ENCODE measurements around the gene PTPRN2. TPM values are rescaled to one million over a fixed set of nuclear protein-coding genes. Genes with fewer than 3 reads are reported as not detected.
"Not testable (repeated sequence)": the region's sequence is repeated elsewhere in the genome, so short reads cannot be mapped to it uniquely, and the experiment has no call there.

PTPRN2 gene
- total RNA-seq, 1 donor from 2014 or later = 32.2 TPM

DNA sequence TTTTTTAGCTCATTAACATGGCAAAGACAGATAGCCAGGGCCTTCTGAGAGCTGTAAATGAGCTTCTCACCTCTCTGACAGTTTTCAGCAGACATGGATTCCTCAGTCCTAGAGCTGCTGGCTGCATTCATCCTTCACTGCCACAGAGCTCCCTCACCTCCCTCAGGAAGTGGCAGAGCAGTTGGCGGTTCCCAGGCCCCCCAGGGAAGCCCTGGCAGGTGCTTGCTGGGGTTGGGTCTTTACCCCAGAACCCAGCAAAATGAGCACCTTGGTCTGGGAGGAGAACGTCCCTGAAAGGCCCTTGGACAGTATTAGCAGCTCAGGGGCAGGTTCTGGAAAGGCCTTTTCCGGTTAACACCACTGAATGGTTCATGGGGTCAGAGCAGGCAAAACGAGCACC lies 288.0 kb downstream of the PTPRN2 start:
- TF ChIP-seq, protein P1, sequence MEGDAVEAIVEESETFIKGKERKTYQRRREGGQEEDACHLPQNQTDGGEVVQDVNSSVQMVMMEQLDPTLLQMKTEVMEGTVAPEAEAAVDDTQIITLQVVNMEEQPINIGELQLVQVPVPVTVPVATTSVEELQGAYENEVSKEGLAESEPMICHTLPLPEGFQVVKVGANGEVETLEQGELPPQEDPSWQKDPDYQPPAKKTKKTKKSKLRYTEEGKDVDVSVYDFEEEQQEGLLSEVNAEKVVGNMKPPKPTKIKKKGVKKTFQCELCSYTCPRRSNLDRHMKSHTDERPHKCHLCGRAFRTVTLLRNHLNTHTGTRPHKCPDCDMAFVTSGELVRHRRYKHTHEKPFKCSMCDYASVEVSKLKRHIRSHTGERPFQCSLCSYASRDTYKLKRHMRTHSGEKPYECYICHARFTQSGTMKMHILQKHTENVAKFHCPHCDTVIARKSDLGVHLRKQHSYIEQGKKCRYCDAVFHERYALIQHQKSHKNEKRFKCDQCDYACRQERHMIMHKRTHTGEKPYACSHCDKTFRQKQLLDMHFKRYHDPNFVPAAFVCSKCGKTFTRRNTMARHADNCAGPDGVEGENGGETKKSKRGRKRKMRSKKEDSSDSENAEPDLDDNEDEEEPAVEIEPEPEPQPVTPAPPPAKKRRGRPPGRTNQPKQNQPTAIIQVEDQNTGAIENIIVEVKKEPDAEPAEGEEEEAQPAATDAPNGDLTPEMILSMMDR (conservative IDR thresholded peaks at IDR 0.05) = no peak
- DNase-seq (ENCODE audit: low read depth, low spot score) = no peak
- peaks cover 4% of the 10 kb centered on the region for H3K9me3 Mint-ChIP-seq

GRCh38 chr7:158296798-158297104 lies 290.9 kb downstream of the PTPRN2 start:
- no peaks in the 10 kb centered on the region for H3K27me3 Mint-ChIP-seq (ENCODE audit: low read depth)

More for the DNA sequence above, 288.0 kb downstream of the PTPRN2 start:
- H3K27ac Mint-ChIP-seq (ENCODE audit: unreplicated experiment) = no peak overlapping the region
- peaks cover 11% of the 10 kb centered on the region for H3K4me1 Mint-ChIP-seq
- H3K36me3 Mint-ChIP-seq (ENCODE audit: low read depth) = peaks cover 7% of the 10 kb centered on the region
- no peak overlapping the region for H3K4me3 Mint-ChIP-seq
- no peaks in the 10 kb centered on the region for H3K27me3 Mint-ChIP-seq (ENCODE audit: low read depth)

GRCh38 chr7:158295966-158296797 lies 291.4 kb downstream of the PTPRN2 start:
- Mint-ChIP-seq H3K27me3 (ENCODE audit: low read depth) (no peaks in the 10 kb centered on the region), H3K4me3 (no peak overlapping the region), H3K4me1 (peaks cover 13% of the 10 kb centered on the region), H3K27ac (ENCODE audit: unreplicated experiment) (no peak overlapping the region), H3K36me3 (ENCODE audit: low read depth) (peaks cover 16% of the 10 kb centered on the region), H3K9me3 (peaks cover 4% of the 10 kb centered on the region)
- DNase-seq (ENCODE audit: low read depth, low spot score) = no peak
- TF ChIP-seq, protein P1 (conservative IDR thresholded peaks at IDR 0.05) = no peak

More at GRCh38 chr7:158296798-158297104, 290.9 kb downstream of the PTPRN2 start:
- Mint-ChIP-seq H3K4me3 (no peak overlapping the region), H3K9me3 (peaks cover 4% of the 10 kb centered on the region), H3K36me3 (ENCODE audit: low read depth) (peaks cover 16% of the 10 kb centered on the region), H3K4me1 (peaks cover 12% of the 10 kb centered on the region), H3K27ac (ENCODE audit: unreplicated experiment) (no peak overlapping the region)
- no peak for DNase-seq (ENCODE audit: low read depth, low spot score)
- TF ChIP-seq, protein P1 (conservative IDR thresholded peaks at IDR 0.05) = no peak

DNA sequence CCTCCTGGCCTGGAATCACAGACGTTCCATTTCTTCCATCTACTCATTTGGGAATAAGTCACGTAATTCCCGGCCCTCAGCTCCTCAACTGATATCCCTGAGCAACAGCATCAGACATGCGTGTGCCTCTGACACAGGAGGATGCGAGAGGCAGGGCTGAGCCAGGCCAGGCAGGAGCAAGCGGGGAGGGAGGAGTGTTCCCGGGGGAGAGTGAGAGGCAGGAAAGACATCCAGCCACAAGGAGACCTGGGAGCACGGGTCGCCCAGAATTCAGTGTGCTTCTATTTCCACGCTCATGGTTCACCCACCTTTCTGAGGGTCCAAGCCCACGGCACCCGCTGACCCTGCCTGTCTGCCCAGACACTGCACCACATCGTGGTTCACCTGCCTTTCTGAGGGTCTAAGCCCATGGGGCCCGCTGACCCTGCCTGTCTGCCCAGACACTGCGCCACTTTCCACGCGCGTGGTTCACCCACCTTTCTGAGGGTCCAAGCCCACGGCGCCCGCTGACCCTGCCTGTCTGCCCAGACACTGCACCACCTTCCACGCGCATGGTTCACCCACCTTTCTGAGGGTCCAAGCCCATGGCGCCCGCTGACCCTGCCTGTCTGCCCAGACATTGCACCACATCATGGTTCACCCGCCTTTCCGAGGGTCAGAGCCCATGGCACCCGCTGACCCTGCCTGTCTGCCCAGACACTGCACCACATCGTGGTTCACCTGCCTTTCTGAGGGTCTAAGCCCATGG lies 293.0 kb downstream of the PTPRN2 start:
- not testable (repeated sequence) for DNase-seq (ENCODE audit: low read depth, low spot score); H3K9me3 Mint-ChIP-seq; H3K27me3 Mint-ChIP-seq (ENCODE audit: low read depth)

DNA sequence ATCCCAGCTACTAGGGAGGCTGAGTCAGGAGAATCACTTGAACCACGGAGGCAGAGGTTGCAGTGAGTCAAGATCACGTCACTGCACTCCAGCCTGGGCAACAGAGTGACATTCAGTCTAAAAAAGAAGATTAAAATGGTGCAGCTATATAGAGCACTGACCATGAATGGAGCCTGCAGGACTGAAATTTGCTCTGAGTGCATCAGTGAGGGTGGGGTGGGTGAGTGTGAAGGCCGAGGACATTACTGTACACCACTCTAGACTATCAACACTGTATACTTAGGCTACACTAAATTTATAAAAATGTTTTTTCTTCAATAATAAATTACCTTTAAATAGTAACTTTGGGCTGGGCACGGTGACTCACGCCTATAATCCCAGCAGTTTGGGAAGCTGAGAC lies 294.7 kb downstream of the PTPRN2 start:
- H3K4me1 Mint-ChIP-seq = peaks cover 8% of the 10 kb centered on the region
- DNase-seq (ENCODE audit: low read depth, low spot score) = no peak
- H3K9me3 Mint-ChIP-seq = peaks cover 22% of the 10 kb centered on the region
- TF ChIP-seq, protein P1 (conservative IDR thresholded peaks at IDR 0.05) = no peak
- no peak overlapping the region for H3K4me3 Mint-ChIP-seq
- H3K27ac Mint-ChIP-seq (ENCODE audit: unreplicated experiment) = no peak overlapping the region
- H3K36me3 Mint-ChIP-seq (ENCODE audit: low read depth) = peaks cover 36% of the 10 kb centered on the region
- H3K27me3 Mint-ChIP-seq (ENCODE audit: low read depth) = no peaks in the 10 kb centered on the region

More for the DNA sequence above, 293.0 kb downstream of the PTPRN2 start:
- H3K36me3 Mint-ChIP-seq (ENCODE audit: low read depth) = peaks cover 23% of the 10 kb centered on the region
- not testable (repeated sequence) for H3K4me3 Mint-ChIP-seq; H3K4me1 Mint-ChIP-seq; H3K27ac Mint-ChIP-seq (ENCODE audit: unreplicated experiment)

DNA sequence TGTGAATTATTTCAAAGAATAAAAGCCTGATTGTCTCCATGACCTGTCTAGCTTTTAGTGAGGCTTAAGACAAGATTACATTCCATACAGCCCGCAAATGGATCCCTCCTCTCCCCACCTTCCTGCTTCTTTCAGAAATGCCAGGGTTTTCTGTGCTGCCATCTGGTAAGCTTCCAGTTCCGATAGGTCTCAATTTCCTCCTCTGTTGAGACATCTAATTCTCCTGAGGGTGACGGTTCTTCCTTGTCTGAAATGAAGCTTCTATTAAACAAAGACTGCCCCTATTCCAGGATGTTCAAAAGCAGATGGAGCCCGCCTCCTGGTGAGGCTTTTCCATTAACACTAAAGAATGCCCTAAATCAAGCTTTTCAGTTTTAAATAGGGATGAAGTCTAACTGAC lies 295.6 kb downstream of the PTPRN2 start:
- Mint-ChIP-seq H3K9me3 (peaks cover 29% of the 10 kb centered on the region), H3K4me1 (peaks cover 8% of the 10 kb centered on the region), H3K27me3 (ENCODE audit: low read depth) (no peaks in the 10 kb centered on the region), H3K27ac (ENCODE audit: unreplicated experiment) (peak overlapping the region; percentile 60), H3K36me3 (ENCODE audit: low read depth) (peaks cover 34% of the 10 kb centered on the region), H3K4me3 (no peak overlapping the region)
- DNase-seq (ENCODE audit: low read depth, low spot score) = no peak
- TF ChIP-seq, protein P1 (conservative IDR thresholded peaks at IDR 0.05) = no peak
